GM23248 (cell line): Measurements from ENCODE around the gene R3HDM2. TPM values are rescaled to one million over a fixed set of nuclear protein-coding genes. Genes with fewer than 3 reads are reported as not detected.

Experiments used
- DNase-seq: peaks from one replicate; pipeline ENCODE4 v3.0.0-alpha.2; 2015
- H2AFZ ChIP-seq: fragments of 200-600 bp; sonication (generic); 2 replicates; pipeline ENCODE4 v1.6.1; 2016; ENCODE audit warnings: antibody characterized with exemption
- H3F3A ChIP-seq: fragments of 200-600 bp; sonication (generic); 2 replicates; pipeline ENCODE4 v1.6.1; 2016; ENCODE audit warnings: mild to moderate bottlenecking, antibody characterized with exemption, mixed run types; ENCODE audit not compliant: insufficient read depth
- H3K27ac ChIP-seq: fragments of 200-600 bp; sonication (generic); 2 replicates; pipeline ENCODE4 v1.5.1; 2016; ENCODE audit warnings: mild to moderate bottlenecking
- H3K27me3 ChIP-seq: fragments of 200-600 bp; sonication (generic); replicated peaks from 2 replicates; pipeline ENCODE4 v1.6.1; 2016; ENCODE audit warnings: mild to moderate bottlenecking; ENCODE audit not compliant: insufficient read depth
- H3K36me3 ChIP-seq: fragments of 200-600 bp; sonication (generic); 2 replicates; pipeline ENCODE4 v1.6.1; 2016; ENCODE audit warnings: low read depth, mild to moderate bottlenecking
- H3K4me1 ChIP-seq: fragments of 200-600 bp; sonication (generic); 2 replicates; pipeline ENCODE4 v1.6.1; 2016; ENCODE audit warnings: mild to moderate bottlenecking; ENCODE audit not compliant: insufficient read depth
- H3K4me2 ChIP-seq: fragments of 200-600 bp; sonication (generic); one replicate; pipeline ENCODE4 v1.6.1; 2016; ENCODE audit warnings: mild to moderate bottlenecking; ENCODE audit not compliant: unreplicated experiment
- H3K4me3 ChIP-seq: fragments of 200-600 bp; sonication (generic); 2 replicates; pipeline ENCODE4 v1.5.1; 2016; ENCODE audit warnings: mild to moderate bottlenecking
- H3K79me2 ChIP-seq: fragments of 200-600 bp; sonication (generic); 2 replicates; pipeline ENCODE4 v1.6.1; 2016; ENCODE audit warnings: mild to moderate bottlenecking; ENCODE audit not compliant: insufficient read depth
- H3K9ac ChIP-seq: fragments of 200-600 bp; sonication (generic); 2 replicates; pipeline ENCODE4 v1.6.1; 2016; ENCODE audit warnings: mild to moderate bottlenecking
- H3K9me2 ChIP-seq: fragments of 200-600 bp; sonication (generic); 2 replicates; pipeline ENCODE4 v1.6.1; 2016; ENCODE audit warnings: mixed run types, mild to moderate bottlenecking, moderate library complexity; ENCODE audit not compliant: insufficient read depth
- H3K9me3 ChIP-seq: fragments of 200-600 bp; sonication (generic); one replicate; pipeline ENCODE4 v1.6.1; 2017; ENCODE audit warnings: low read depth
- H4K20me1 ChIP-seq: fragments of 200-600 bp; sonication (generic); 2 replicates; pipeline ENCODE4 v1.6.0; 2016; ENCODE audit not compliant: insufficient read depth
- EZH2 ChIP-seq: fragments of 200-600 bp; sonication (generic); IDR thresholded peaks from 2 replicates; pipeline ENCODE4 v1.6.1; 2018; ENCODE audit warnings: antibody characterized with exemption, mild to moderate bottlenecking; ENCODE audit not compliant: insufficient read depth, poor library complexity, severe bottlenecking
- EZH2phosphoT487 ChIP-seq: fragments of 200-600 bp; sonication (generic); IDR thresholded peaks from 2 replicates; pipeline ENCODE4 v1.6.1; 2018; ENCODE audit warnings: antibody characterized with exemption, moderate library complexity, mild to moderate bottlenecking, low read depth; ENCODE audit not compliant: insufficient read depth
- WGBS, 2 experiments: methylation state at CpG; one replicate each; pipeline ENCODE4 v1.1.6; 2015 to 2017; ENCODE audit warnings: low lambda C conversion rate in 2 of 2, low coverage in 1 of 2; ENCODE audit errors: missing lambda C conversion rate in 2 of 2; 5-methylcytosine and 5-hydroxymethylcytosine counted together
- in situ Hi-C: fragments of 300-500 bp; cut with MboI; formaldehyde crosslinking; loops from 2 replicates; pipeline ENCODE4 v1.15.0; 2020
- polyA plus RNA-seq: library from polyadenylated mRNA; unstranded; fragments of >200 nt; fragmentation: Nextera tagmentation; extraction: Ambion mirVana; gene quantifications from 2 replicates; pipeline ENCODE4 v1.2.1, GENCODE V29; 2016
- total RNA-seq: library from RNA; depleted of rRNA; stranded (reverse); fragments of >200 nt; shearing (Covaris generic); gene quantifications from 2 replicates; pipeline ENCODE4 v1.2.3, GENCODE V29; 2014

R3HDM2 gene
- total and polyA plus RNA-seq, 2 experiments from 2014 or later: 16.9 to 17.0 TPM

GRCh38 chr12:57233357-57234232, 197.2 kb downstream of the R3HDM2 start:
- Histone ChIP-seq H3K36me3 (peaks cover 30% of the 10 kb centered on the region), H2AFZ (no peak overlapping the region), H3K4me1 (peaks cover 14% of the 10 kb centered on the region), H3K9ac (no peak overlapping the region), H3K9me3 (no peaks in the 10 kb centered on the region), H3K27me3 (no peaks in the 10 kb centered on the region), H3K27ac (no peak overlapping the region), H3K9me2 (no peaks in the 10 kb centered on the region), H3K4me3 (no peak overlapping the region), H3F3A (peaks cover 46% of the 10 kb centered on the region), H4K20me1 (no peaks in the 10 kb centered on the region), H3K4me2 (no peak overlapping the region), H3K79me2 (peaks cover 35% of the 10 kb centered on the region)
- no peak for TF ChIP-seq EZH2
- peak; percentile 77 for DNase-seq
- 85% methylated on average over 15 of the region's 15 CpGs for WGBS, 2 experiments
- in situ Hi-C loops: no loop called here

GRCh38 chr12:57232156-57232756, 198.6 kb downstream of the R3HDM2 start:
- Histone ChIP-seq H3K27me3 (no peaks in the 10 kb centered on the region), H3K4me2 (no peak overlapping the region), H3K36me3 (peaks cover 30% of the 10 kb centered on the region), H3K79me2 (peaks cover 42% of the 10 kb centered on the region), H3K9me2 (no peaks in the 10 kb centered on the region), H3K4me1 (peaks cover 17% of the 10 kb centered on the region), H2AFZ (no peak overlapping the region), H4K20me1 (no peaks in the 10 kb centered on the region), H3K27ac (no peak overlapping the region), H3K9ac (peak overlapping the region; percentile 99; the same call in 1 of the 2 replicates), H3F3A (peaks cover 39% of the 10 kb centered on the region), H3K9me3 (no peaks in the 10 kb centered on the region), H3K4me3 (0 out of 2 replicates have a peak overlapping the region, but pooled peaks have one; percentile 84)
- peak; percentile 39 for DNase-seq
- TF ChIP-seq EZH2 (no peak), EZH2phosphoT487 (no peak)
- WGBS, 2 experiments: 81 to 86% methylated on average over 18 to 19 of the region's 19 CpGs
- in situ Hi-C loops: no loop called here

GRCh38 chr12:57231276-57232021, 199.4 kb downstream of the R3HDM2 start:
- peak overlapping the region; percentile 100 for H3K4me2 ChIP-seq
- H3K9ac ChIP-seq: peak overlapping the region; percentile 99
- H3F3A ChIP-seq: peaks cover 35% of the 10 kb centered on the region
- peak overlapping the region; percentile 84 for H3K4me3 ChIP-seq
- no peak overlapping the region for H2AFZ ChIP-seq
- H3K36me3 ChIP-seq: peaks cover 30% of the 10 kb centered on the region
- H3K79me2 ChIP-seq: peaks cover 42% of the 10 kb centered on the region
- DNase-seq: no peak
- WGBS, 2 experiments: 89 to 91% methylated on average over 13 of the region's 13 CpGs
- in situ Hi-C loops: no loop called here
- H3K27me3 ChIP-seq: no peaks in the 10 kb centered on the region
- peaks cover 17% of the 10 kb centered on the region for H3K4me1 ChIP-seq
- H3K9me3 ChIP-seq: no peaks in the 10 kb centered on the region
- TF ChIP-seq EZH2phosphoT487 (no peak), EZH2 (no peak)
- no peaks in the 10 kb centered on the region for H3K9me2 ChIP-seq
- no peaks in the 10 kb centered on the region for H4K20me1 ChIP-seq
- no peak overlapping the region for H3K27ac ChIP-seq

GRCh38 chr12:57230381-57231155, 200.3 kb downstream of the R3HDM2 start:
- H4K20me1 ChIP-seq: no peaks in the 10 kb centered on the region
- peak overlapping the region; percentile 84 for H3K4me3 ChIP-seq
- peak overlapping the region; percentile 99 for H3K9ac ChIP-seq
- H3K27ac ChIP-seq: peak overlapping the region; percentile 99
- H3K9me3 ChIP-seq: no peaks in the 10 kb centered on the region
- peak; percentile 52 for DNase-seq
- peaks cover 17% of the 10 kb centered on the region for H3K4me1 ChIP-seq
- TF ChIP-seq EZH2phosphoT487: no peak
- WGBS, 2 experiments: 16 to 29% methylated on average over 9 to 10 of the region's 10 CpGs
- H3K4me2 ChIP-seq: peak overlapping the region; percentile 100
- in situ Hi-C loops: no loop called here
- peaks cover 42% of the 10 kb centered on the region for H3K79me2 ChIP-seq
- H3K27me3 ChIP-seq: no peaks in the 10 kb centered on the region
- no peak overlapping the region for H2AFZ ChIP-seq
- peaks cover 30% of the 10 kb centered on the region for H3K36me3 ChIP-seq
- H3F3A ChIP-seq: peaks cover 30% of the 10 kb centered on the region
- no peaks in the 10 kb centered on the region for H3K9me2 ChIP-seq
